Measurements from ENCODE around the gene PAPPA. TPM values are rescaled to one million over a fixed set of nuclear protein-coding genes. Genes with fewer than 3 reads are reported as not detected.

PAPPA gene
- total and polyA plus RNA-seq, 2 donors from 2014 or later: 4.2 to 10.2 TPM

DNA sequence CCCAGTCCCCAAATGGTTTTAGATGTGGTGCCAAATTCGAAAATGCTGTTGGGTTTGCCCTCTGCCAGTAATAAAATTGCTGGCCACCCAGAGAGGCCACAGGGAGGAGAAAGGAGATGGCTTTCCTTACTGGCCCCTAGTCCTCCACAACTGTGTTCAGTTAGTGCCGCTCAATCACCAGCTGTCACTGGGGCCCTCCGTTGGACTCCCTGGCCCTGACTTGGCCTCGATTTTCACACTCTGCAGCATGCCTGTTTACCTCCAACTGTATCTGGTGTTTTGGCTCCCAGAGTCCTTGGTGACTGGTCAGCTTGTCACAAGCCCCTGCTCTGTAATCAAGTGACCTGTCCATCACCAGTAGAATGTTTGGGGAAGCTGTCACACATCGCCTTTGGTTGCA, 97.8 kb downstream of the PAPPA start:
- Histone ChIP-seq H3K9me3 (ENCODE audit: control insufficient read depth in 2 of 3, insufficient read depth in 1 of 3, low read length in 3 of 3) (no peaks in the 10 kb centered on the region), H3K4me1 (ENCODE audit: control insufficient read depth in 2 of 3, insufficient read depth in 2 of 3, low read depth in 1 of 3, low read length in 3 of 3) (peaks cover 0 to 11% (median 4%) of the 10 kb centered on the region in 3 donors), H3K27ac (ENCODE audit: low read depth in 2 of 2, low read length in 2 of 2) (no peak overlapping the region), H3K4me3 (ENCODE audit: low read length in 3 of 3) (no peak overlapping the region), H3K27me3 (ENCODE audit: control insufficient read depth, insufficient read depth, low read length) (no peaks in the 10 kb centered on the region), H3K36me3 (ENCODE audit: control insufficient read depth in 2 of 3, insufficient read depth in 3 of 3, low read length in 3 of 3) (no peaks in the 10 kb centered on the region), H3K9ac (ENCODE audit: low read length in 3 of 3) (no peak overlapping the region)
- FAIRE-seq (no peak), DNase-seq (no peak)
- intact Hi-C loops (cut with DNase I): no loop called here
- TF ChIP-seq, protein P1, sequence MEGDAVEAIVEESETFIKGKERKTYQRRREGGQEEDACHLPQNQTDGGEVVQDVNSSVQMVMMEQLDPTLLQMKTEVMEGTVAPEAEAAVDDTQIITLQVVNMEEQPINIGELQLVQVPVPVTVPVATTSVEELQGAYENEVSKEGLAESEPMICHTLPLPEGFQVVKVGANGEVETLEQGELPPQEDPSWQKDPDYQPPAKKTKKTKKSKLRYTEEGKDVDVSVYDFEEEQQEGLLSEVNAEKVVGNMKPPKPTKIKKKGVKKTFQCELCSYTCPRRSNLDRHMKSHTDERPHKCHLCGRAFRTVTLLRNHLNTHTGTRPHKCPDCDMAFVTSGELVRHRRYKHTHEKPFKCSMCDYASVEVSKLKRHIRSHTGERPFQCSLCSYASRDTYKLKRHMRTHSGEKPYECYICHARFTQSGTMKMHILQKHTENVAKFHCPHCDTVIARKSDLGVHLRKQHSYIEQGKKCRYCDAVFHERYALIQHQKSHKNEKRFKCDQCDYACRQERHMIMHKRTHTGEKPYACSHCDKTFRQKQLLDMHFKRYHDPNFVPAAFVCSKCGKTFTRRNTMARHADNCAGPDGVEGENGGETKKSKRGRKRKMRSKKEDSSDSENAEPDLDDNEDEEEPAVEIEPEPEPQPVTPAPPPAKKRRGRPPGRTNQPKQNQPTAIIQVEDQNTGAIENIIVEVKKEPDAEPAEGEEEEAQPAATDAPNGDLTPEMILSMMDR (IDR thresholded peaks at IDR 0.05; ENCODE audit: borderline replicate concordance, extremely low read depth, insufficient read depth): no peak

DNA sequence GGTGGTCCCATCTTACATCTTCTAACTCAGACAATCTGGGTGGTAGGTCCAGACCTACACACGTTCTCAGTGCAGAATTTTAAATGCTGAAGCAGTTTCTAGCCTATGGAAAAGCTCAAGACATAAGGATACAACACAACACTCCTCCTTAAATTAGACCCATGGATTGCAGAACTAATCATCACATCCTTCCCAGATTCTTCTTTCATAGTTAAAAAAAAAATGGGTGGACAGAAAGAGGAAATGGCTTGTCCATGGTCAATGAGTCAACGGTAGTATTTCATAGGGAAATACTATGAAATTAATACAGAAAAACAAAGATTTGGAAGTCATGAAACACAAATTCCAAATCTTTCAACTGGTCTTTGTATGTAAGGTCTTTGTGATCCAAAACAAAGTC, 106.9 kb downstream of the PAPPA start:
- H3K36me3 ChIP-seq (ENCODE audit: control insufficient read depth in 2 of 3, insufficient read depth in 3 of 3, low read length in 3 of 3): no peaks in the 10 kb centered on the region
- DNase-seq (no peak), FAIRE-seq (no peak)
- no peak overlapping the region for H3K27ac ChIP-seq (ENCODE audit: low read depth in 2 of 2, low read length in 2 of 2)
- H3K9me3 ChIP-seq (ENCODE audit: control insufficient read depth in 2 of 3, insufficient read depth in 1 of 3, low read length in 3 of 3): no peaks in the 10 kb centered on the region
- TF ChIP-seq, protein P1 (IDR thresholded peaks at IDR 0.05; ENCODE audit: borderline replicate concordance, extremely low read depth, insufficient read depth): no peak
- no peaks in the 10 kb centered on the region for H3K4me1 ChIP-seq (ENCODE audit: control insufficient read depth in 2 of 3, insufficient read depth in 2 of 3, low read depth in 1 of 3, low read length in 3 of 3)
- intact Hi-C loops (cut with DNase I): no loop called here
- H3K9ac ChIP-seq (ENCODE audit: low read length in 3 of 3): no peak overlapping the region
- no peaks in the 10 kb centered on the region for H3K27me3 ChIP-seq (ENCODE audit: control insufficient read depth, insufficient read depth, low read length)
- no peak overlapping the region for H3K4me3 ChIP-seq (ENCODE audit: low read length in 3 of 3)

DNA sequence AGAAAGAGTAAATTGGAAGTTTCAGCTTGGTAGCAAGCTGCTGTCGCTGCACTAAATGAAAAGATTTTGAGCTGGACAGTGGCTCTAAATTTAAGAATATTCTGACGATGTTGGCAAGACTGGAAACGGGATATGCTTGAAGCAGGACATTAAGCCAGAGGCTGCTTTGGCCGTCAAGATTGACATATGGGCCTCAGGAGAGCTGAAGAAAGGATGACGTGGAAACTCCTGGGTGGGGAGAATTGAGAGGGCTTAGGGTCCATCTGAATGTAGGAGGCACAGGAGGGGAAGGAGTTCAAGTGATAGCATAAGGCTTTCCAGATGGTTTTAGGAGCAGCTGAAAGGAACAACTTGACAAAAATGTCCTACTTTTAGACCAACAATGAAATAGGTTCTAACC, 108.9 kb downstream of the PAPPA start:
- no peaks in the 10 kb centered on the region for H3K4me1 ChIP-seq (ENCODE audit: control insufficient read depth in 2 of 3, insufficient read depth in 2 of 3, low read depth in 1 of 3, low read length in 3 of 3)
- H3K4me3 ChIP-seq (ENCODE audit: low read length in 3 of 3): no peak overlapping the region
- H3K27ac ChIP-seq (ENCODE audit: low read depth in 2 of 2, low read length in 2 of 2): no peak overlapping the region
- H3K9ac ChIP-seq (ENCODE audit: low read length in 3 of 3): no peak overlapping the region
- intact Hi-C loops (cut with DNase I): no loop called here
- no peaks in the 10 kb centered on the region for H3K9me3 ChIP-seq (ENCODE audit: control insufficient read depth in 2 of 3, insufficient read depth in 1 of 3, low read length in 3 of 3)
- peaks cover 0 to 2% (median 0%) of the 10 kb centered on the region in 3 donors for H3K36me3 ChIP-seq (ENCODE audit: control insufficient read depth in 2 of 3, insufficient read depth in 3 of 3, low read length in 3 of 3)
- FAIRE-seq: no peak
- no peaks in the 10 kb centered on the region for H3K27me3 ChIP-seq (ENCODE audit: control insufficient read depth, insufficient read depth, low read length)
- TF ChIP-seq, protein P1 (IDR thresholded peaks at IDR 0.05; ENCODE audit: borderline replicate concordance, extremely low read depth, insufficient read depth): no peak
- DNase-seq: peak in 3 of 5 donors; percentile 22 to 67 (median 60)

DNA sequence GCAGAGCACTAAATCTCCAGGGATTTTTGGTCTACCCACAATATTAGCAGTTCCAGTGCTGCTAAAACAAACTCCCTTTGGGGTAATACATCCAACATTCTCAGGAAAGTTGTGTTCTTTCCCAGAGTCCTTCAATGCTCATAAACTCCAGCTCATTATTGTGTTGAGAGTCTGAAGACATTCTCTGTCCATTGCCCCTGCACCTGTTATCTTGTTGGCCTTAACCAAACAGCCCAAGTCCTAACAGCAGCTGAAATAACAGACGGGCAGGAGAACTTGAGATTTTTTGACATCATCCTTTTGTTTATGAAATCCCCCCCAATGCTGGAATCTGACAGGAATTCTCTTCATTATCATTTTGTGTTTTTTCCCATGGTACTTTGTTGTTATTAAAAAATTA, 110.8 kb downstream of the PAPPA start:
- Histone ChIP-seq H3K4me1 (ENCODE audit: control insufficient read depth in 2 of 3, insufficient read depth in 2 of 3, low read depth in 1 of 3, low read length in 3 of 3) (no peaks in the 10 kb centered on the region), H3K9me3 (ENCODE audit: control insufficient read depth in 2 of 3, insufficient read depth in 1 of 3, low read length in 3 of 3) (no peaks in the 10 kb centered on the region), H3K27me3 (ENCODE audit: control insufficient read depth, insufficient read depth, low read length) (no peaks in the 10 kb centered on the region), H3K4me3 (ENCODE audit: low read length in 3 of 3) (no peak overlapping the region), H3K27ac (ENCODE audit: low read depth in 2 of 2, low read length in 2 of 2) (no peak overlapping the region), H3K9ac (ENCODE audit: low read length in 3 of 3) (no peak overlapping the region), H3K36me3 (ENCODE audit: control insufficient read depth in 2 of 3, insufficient read depth in 3 of 3, low read length in 3 of 3) (peaks cover 0 to 2% (median 0%) of the 10 kb centered on the region in 3 donors)
- TF ChIP-seq, protein P1 (IDR thresholded peaks at IDR 0.05; ENCODE audit: borderline replicate concordance, extremely low read depth, insufficient read depth): no peak
- DNase-seq: peak in 1 of 5 donors; percentile 46
- no peak for FAIRE-seq
- intact Hi-C loops (cut with DNase I): no loop called here
